ENCODE results near the gene CNKSR3. TPM values are rescaled to one million over a fixed set of nuclear protein-coding genes. Genes with fewer than 3 reads are reported as not detected.

CNKSR3 gene
- polyA plus RNA-seq, 3 donors = not detected

DNA sequence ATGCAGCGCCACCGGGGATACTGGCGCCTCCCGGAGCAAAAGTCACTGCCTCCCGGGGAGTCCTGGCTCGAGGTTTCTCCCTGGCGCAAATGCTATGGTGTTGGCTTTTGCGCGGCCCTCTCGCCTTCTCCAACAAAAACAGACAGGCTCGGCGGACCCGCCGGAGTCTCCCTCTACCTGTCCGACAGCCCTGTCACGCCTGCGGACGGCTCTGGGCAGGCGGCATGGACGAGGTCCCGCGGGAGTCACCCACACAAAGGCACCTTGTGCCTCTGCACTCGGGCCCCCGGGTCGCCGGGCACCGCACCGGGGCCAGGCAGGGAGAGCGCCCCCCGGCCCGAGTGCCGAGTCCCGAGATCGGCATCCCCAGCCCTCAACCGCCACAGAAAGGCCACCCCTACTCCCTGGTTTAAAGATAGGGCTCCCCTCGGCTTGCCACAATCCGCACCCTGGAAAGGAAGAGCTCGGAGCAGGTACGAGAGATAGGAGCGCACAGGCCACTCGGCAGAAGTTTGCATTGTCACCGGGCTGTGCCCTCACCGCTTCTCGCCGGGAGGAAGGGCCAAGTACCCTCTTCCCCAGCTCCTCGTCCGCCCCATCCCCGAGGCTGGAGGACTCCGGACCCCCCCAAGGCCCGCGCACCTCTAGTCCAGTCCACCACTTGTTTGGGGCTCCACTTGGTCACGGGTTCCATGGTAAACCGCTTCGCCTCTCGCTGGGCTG, 903 bp downstream of the CNKSR3 start:
- H3K9me3 ChIP-seq (replicated peaks in 1 of 2; ENCODE audit: control insufficient read depth in 1 of 2, insufficient read depth in 1 of 2, low read length in 2 of 2) = no peaks in the 10 kb centered on the region
- H3K4me1 ChIP-seq (ENCODE audit: control insufficient read depth in 1 of 2, insufficient read depth in 2 of 2, low read length in 2 of 2) = peaks cover 13 to 22% of the 10 kb centered on the region in 2 donors
- Mint-ChIP-seq H3K27ac (no peak overlapping the region), H3K4me3 (peak overlapping the region; percentile 80 to 92), H3K4me1 (peaks cover 24% of the 10 kb centered on the region), H3K27me3 (ENCODE audit: low read depth in 3 of 3) (peaks cover 24 to 46% (median 26%) of the 10 kb centered on the region in 3 donors), H3K9me3 (peaks cover 0 to 9% (median 2%) of the 10 kb centered on the region in 7 donors), H3K36me3 (no peaks in the 10 kb centered on the region)
- under 1% methylated on average over 55 of the region's 55 CpGs for WGBS (ENCODE audit: insufficient coverage)
- peak overlapping the region; percentile 48 to 84 (median 53) for H3K4me3 ChIP-seq (replicated peaks in 1 of 3; ENCODE audit: low read depth in 2 of 3, low read length in 3 of 3)
- H2AFZ ChIP-seq (ENCODE audit: insufficient read depth, low read depth, low read length, poor library complexity, severe bottlenecking) = peak overlapping the region; percentile 86
- intact Hi-C loops (cut with micrococcal nuclease) = no loop called here
- H3K4me2 ChIP-seq (replicated peaks; ENCODE audit: extremely low read depth, low read length, poor library complexity, severe bottlenecking) = peak overlapping the region; percentile 95
- peak overlapping the region; percentile 62 for H3K9ac ChIP-seq (ENCODE audit: insufficient read depth, low read length, poor library complexity, severe bottlenecking)
- peaks cover 13 to 28% of the 10 kb centered on the region in 2 donors for H3K27me3 ChIP-seq (ENCODE audit: control insufficient read depth in 2 of 2, insufficient read depth in 2 of 2, low read length in 2 of 2)
- TF ChIP-seq, protein P1, sequence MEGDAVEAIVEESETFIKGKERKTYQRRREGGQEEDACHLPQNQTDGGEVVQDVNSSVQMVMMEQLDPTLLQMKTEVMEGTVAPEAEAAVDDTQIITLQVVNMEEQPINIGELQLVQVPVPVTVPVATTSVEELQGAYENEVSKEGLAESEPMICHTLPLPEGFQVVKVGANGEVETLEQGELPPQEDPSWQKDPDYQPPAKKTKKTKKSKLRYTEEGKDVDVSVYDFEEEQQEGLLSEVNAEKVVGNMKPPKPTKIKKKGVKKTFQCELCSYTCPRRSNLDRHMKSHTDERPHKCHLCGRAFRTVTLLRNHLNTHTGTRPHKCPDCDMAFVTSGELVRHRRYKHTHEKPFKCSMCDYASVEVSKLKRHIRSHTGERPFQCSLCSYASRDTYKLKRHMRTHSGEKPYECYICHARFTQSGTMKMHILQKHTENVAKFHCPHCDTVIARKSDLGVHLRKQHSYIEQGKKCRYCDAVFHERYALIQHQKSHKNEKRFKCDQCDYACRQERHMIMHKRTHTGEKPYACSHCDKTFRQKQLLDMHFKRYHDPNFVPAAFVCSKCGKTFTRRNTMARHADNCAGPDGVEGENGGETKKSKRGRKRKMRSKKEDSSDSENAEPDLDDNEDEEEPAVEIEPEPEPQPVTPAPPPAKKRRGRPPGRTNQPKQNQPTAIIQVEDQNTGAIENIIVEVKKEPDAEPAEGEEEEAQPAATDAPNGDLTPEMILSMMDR (IDR thresholded peaks at IDR 0.05) = no peak
- no peaks in the 10 kb centered on the region for H4K20me1 ChIP-seq (ENCODE audit: insufficient read depth, low read length)
- H3K27ac ChIP-seq (ENCODE audit: low read depth in 1 of 2, low read length in 2 of 2) = no peak overlapping the region
- no peaks in the 10 kb centered on the region for H3K79me2 ChIP-seq (ENCODE audit: insufficient read depth, low read length)
- H3K36me3 ChIP-seq (replicated peaks in 1 of 2; ENCODE audit: control insufficient read depth in 1 of 2, insufficient read depth in 2 of 2, low read length in 2 of 2) = no peaks in the 10 kb centered on the region
- no peak for DNase-seq

DNA sequence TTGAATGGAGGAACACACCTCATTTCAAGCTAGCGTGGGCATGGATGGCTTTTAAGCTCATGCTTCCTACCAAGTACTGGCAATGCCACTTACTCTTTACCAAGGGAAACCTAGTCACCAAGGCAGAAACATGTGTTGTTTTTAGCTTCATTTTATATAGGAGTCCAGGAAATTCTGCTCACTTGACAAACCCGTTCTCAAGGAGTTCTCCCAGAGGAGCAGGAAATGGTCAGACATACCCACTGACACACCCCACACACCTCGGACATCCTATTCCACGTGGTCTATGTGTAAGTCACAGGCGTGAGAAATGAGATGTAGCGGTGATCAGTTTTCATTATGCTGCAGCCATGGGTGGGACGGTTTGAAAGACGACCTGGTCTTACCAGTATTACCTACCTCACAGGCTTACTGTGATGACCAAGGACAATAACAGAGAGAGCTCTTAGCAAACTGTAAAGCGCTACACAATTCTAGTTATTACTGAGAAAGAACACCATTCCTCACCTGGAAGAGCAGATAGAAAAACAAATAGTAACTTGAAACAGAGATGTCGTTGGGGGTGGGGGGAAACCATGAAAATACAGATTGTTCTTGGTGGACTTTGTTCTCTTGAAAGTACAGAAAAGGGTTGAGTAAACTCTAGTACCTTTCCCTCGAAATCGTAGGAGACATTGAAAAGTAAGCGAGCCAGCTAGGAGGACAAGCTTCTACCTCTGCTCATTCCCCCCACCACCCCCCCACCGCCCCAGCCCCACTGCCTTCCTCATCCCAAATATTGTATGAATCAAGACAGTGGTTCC, 1.7 kb downstream of the CNKSR3 start:
- no peaks in the 10 kb centered on the region for H3K79me2 ChIP-seq (ENCODE audit: insufficient read depth, low read length)
- intact Hi-C loops (cut with micrococcal nuclease) = no loop called here
- peaks cover 24 to 46% (median 28%) of the 10 kb centered on the region in 3 donors for H3K27me3 Mint-ChIP-seq (ENCODE audit: low read depth in 3 of 3)
- no peaks in the 10 kb centered on the region for H3K36me3 ChIP-seq (replicated peaks in 1 of 2; ENCODE audit: control insufficient read depth in 1 of 2, insufficient read depth in 2 of 2, low read length in 2 of 2)
- H3K27ac Mint-ChIP-seq = peak overlapping the region in 2 of 7 donors; percentile 25 to 62
- H2AFZ ChIP-seq (ENCODE audit: insufficient read depth, low read depth, low read length, poor library complexity, severe bottlenecking) = no peak overlapping the region
- TF ChIP-seq, protein P1 (IDR thresholded peaks at IDR 0.05) = no peak
- peak overlapping the region in 1 of 3 experiments; percentile 84 for H3K4me3 ChIP-seq (replicated peaks in 1 of 3; ENCODE audit: low read depth in 2 of 3, low read length in 3 of 3)
- H3K4me1 Mint-ChIP-seq = peaks cover 26% of the 10 kb centered on the region
- H3K9ac ChIP-seq (ENCODE audit: insufficient read depth, low read length, poor library complexity, severe bottlenecking) = no peak overlapping the region
- DNase-seq = no peak
- WGBS (ENCODE audit: insufficient coverage) = 13% methylated on average over 1 of the region's 14 CpGs
- peaks cover 13 to 28% of the 10 kb centered on the region in 2 donors for H3K27me3 ChIP-seq (ENCODE audit: control insufficient read depth in 2 of 2, insufficient read depth in 2 of 2, low read length in 2 of 2)
- H3K36me3 Mint-ChIP-seq = no peaks in the 10 kb centered on the region
- no peaks in the 10 kb centered on the region for H4K20me1 ChIP-seq (ENCODE audit: insufficient read depth, low read length)
- peak overlapping the region; percentile 2 to 92 for H3K4me3 Mint-ChIP-seq
- peaks cover 13 to 22% of the 10 kb centered on the region in 2 donors for H3K4me1 ChIP-seq (ENCODE audit: control insufficient read depth in 1 of 2, insufficient read depth in 2 of 2, low read length in 2 of 2)
- H3K4me2 ChIP-seq (replicated peaks; ENCODE audit: extremely low read depth, low read length, poor library complexity, severe bottlenecking) = peak overlapping the region; percentile 95
- H3K27ac ChIP-seq (ENCODE audit: low read depth in 1 of 2, low read length in 2 of 2) = no peak overlapping the region
- peaks cover 0 to 9% (median 2%) of the 10 kb centered on the region in 7 donors for H3K9me3 Mint-ChIP-seq
- no peaks in the 10 kb centered on the region for H3K9me3 ChIP-seq (replicated peaks in 1 of 2; ENCODE audit: control insufficient read depth in 1 of 2, insufficient read depth in 1 of 2, low read length in 2 of 2)

All from CD14-positive monocyte (primary cell).